MCF 10A (cell line): ENCODE measurements around the gene MAT2B. TPM values are rescaled to one million over a fixed set of nuclear protein-coding genes. Genes with fewer than 3 reads are reported as not detected.

Source experiments
- BruUV-seq: library from RNA; stranded (reverse); fragments of 400-500 nt; replicated peaks from 2 replicates; lab custom pipeline; 2021; lab: Mats Ljungman, UMichigan
- CTCF ChIA-PET: fragments of 300-600 bp; sonication (Branson Sonifier 250); formaldehyde crosslinking; extraction: SDS; loops from one replicate; lab custom pipeline; 2021; ENCODE audit warnings: antibody characterized with exemption, inconsistent platforms; lab: Yijun Ruan, JAX
- POLR2A ChIA-PET: fragments of 300-600, 350-650 bp; sonication (Branson Sonifier 250); formaldehyde crosslinking; extraction: SDS; loops from one replicate; lab custom pipeline; 2020; ENCODE audit warnings: antibody characterized with exemption, inconsistent platforms; lab: Yijun Ruan, JAX
- DNase-seq: peaks from one replicate; pipeline ENCODE4 v3.0.0-alpha.2; 2018; ENCODE audit not compliant: unreplicated experiment
- H3K27ac Mint-ChIP-seq: one replicate; pipeline ENCODE4 v1.8.0; 2022; ENCODE audit warnings: mild to moderate bottlenecking, low read depth, mixed read lengths; ENCODE audit not compliant: unreplicated experiment
- H3K27me3 Mint-ChIP-seq: one replicate; pipeline ENCODE4 v1.8.0; 2022; ENCODE audit warnings: mixed read lengths; ENCODE audit not compliant: insufficient read depth, unreplicated experiment
- H3K36me3 Mint-ChIP-seq: one replicate; pipeline ENCODE4 v1.8.0; 2022; ENCODE audit warnings: mild to moderate bottlenecking, moderate library complexity, mixed read lengths; ENCODE audit not compliant: insufficient read depth, unreplicated experiment
- H3K4me1 Mint-ChIP-seq: one replicate; pipeline ENCODE4 v1.8.0; 2022; ENCODE audit warnings: mixed read lengths; ENCODE audit not compliant: insufficient read depth, unreplicated experiment
- H3K4me3 Mint-ChIP-seq: one replicate; pipeline ENCODE4 v1.8.0; 2022; ENCODE audit warnings: mild to moderate bottlenecking, moderate library complexity, mixed read lengths; ENCODE audit not compliant: unreplicated experiment
- H3K9me3 Mint-ChIP-seq: one replicate; pipeline ENCODE4 v1.8.0; 2022; ENCODE audit warnings: mixed read lengths; ENCODE audit not compliant: unreplicated experiment
- intact Hi-C: fragments of 100-400 bp; cut with micrococcal nuclease; formaldehyde crosslinking; loops from 2 replicates; pipeline ENCODE4 v1.14.1; 2022
- total RNA-seq: library from RNA; stranded (reverse); gene quantifications from 2 replicates; pipeline ENCODE4 v1.2.3, GENCODE V29; 2022
- TF ChIP-seq, protein P1 (sequence below): fragments of 200-600 bp; IDR thresholded peaks from one replicate; pipeline ENCODE4 v1.8.0; 2022; ENCODE audit warnings: antibody characterized with exemption, mild to moderate bottlenecking; ENCODE audit not compliant: unreplicated experiment

MAT2B gene
- total RNA-seq, 1 experiment from 2014 or later, result 70.9 TPM

- no TSS peak for BruUV-seq
- DNase-seq, result no peak
- Mint-ChIP-seq H3K9me3 (no peaks in the 10 kb centered on the region), H3K4me3 (no peak overlapping the region), H3K36me3 (no peaks in the 10 kb centered on the region), H3K4me1 (no peaks in the 10 kb centered on the region), H3K27me3 (no peaks in the 10 kb centered on the region), H3K27ac (no peak overlapping the region)
- ChIA-PET CTCF (interaction anchor here (0.6 kb wide), 1 partner anchor 10 kb away, joined by 3 read pairs; no protein-coding TSS in a partner anchor), POLR2A (interaction anchor here (0.7 kb wide), 1 partner anchor 330 kb away, joined by 4 read pairs; no protein-coding TSS in a partner anchor)
- TF ChIP-seq, protein P1, sequence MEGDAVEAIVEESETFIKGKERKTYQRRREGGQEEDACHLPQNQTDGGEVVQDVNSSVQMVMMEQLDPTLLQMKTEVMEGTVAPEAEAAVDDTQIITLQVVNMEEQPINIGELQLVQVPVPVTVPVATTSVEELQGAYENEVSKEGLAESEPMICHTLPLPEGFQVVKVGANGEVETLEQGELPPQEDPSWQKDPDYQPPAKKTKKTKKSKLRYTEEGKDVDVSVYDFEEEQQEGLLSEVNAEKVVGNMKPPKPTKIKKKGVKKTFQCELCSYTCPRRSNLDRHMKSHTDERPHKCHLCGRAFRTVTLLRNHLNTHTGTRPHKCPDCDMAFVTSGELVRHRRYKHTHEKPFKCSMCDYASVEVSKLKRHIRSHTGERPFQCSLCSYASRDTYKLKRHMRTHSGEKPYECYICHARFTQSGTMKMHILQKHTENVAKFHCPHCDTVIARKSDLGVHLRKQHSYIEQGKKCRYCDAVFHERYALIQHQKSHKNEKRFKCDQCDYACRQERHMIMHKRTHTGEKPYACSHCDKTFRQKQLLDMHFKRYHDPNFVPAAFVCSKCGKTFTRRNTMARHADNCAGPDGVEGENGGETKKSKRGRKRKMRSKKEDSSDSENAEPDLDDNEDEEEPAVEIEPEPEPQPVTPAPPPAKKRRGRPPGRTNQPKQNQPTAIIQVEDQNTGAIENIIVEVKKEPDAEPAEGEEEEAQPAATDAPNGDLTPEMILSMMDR, result no peak
- intact Hi-C loops, result no loop called here
Observed at GRCh38 chr5:163544041-163544440, 38.6 kb downstream of the MAT2B start.

- Mint-ChIP-seq H3K4me3 (no peak overlapping the region), H3K36me3 (no peaks in the 10 kb centered on the region), H3K27me3 (no peaks in the 10 kb centered on the region), H3K4me1 (no peaks in the 10 kb centered on the region), H3K9me3 (no peaks in the 10 kb centered on the region), H3K27ac (no peak overlapping the region)
- ChIA-PET CTCF (interaction anchor here (0.6 to 1.0 kb wide), 2 partner anchors 11 to 22 kb away, joined by 3 read pairs; no protein-coding TSS in a partner anchor), POLR2A (no interaction called here)
- no TSS peak for BruUV-seq
- intact Hi-C loops, result no loop called here
- TF ChIP-seq, protein P1, result no peak
- DNase-seq, result no peak
Observed at GRCh38 chr5:163544836-163545235, 39.4 kb downstream of the MAT2B start.

GRCh38 chr5:163548649-163549048 is 43.2 kb downstream of the MAT2B start:
- Mint-ChIP-seq H3K27ac (no peak overlapping the region), H3K4me3 (no peak overlapping the region), H3K36me3 (no peaks in the 10 kb centered on the region), H3K4me1 (no peaks in the 10 kb centered on the region), H3K9me3 (no peaks in the 10 kb centered on the region), H3K27me3 (no peaks in the 10 kb centered on the region)
- TF ChIP-seq, protein P1, result no peak
- CTCF ChIA-PET, result interaction anchor here (0.6 to 0.8 kb wide), 4 partner anchors 16 to 1884 kb away, joined by 3 to 4 read pairs (median 4); no protein-coding TSS in a partner anchor
- intact Hi-C loops, result no loop called here
- no peak for DNase-seq
- no TSS peak for BruUV-seq
- POLR2A ChIA-PET, result no interaction called here

DNA sequence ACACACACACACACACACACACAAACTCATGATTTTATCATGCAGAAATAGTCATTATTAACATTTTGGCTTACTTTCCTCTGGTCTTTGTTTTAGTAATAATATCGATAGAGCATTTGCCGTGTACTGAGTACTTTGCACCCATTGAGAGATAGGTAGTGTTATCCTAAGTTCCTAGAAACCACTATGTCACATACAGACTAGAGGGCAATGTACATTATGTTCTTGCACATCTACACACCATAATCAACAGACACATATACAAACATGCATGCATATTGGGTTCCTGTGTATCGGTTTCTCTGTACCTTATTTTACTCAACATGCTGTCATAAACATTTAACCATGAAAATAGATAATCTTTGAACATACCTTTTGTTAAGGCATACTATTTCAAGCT is 45.7 kb downstream of the MAT2B start:
- Mint-ChIP-seq H3K9me3 (no peaks in the 10 kb centered on the region), H3K4me1 (no peaks in the 10 kb centered on the region), H3K4me3 (no peak overlapping the region), H3K36me3 (no peaks in the 10 kb centered on the region), H3K27ac (no peak overlapping the region), H3K27me3 (no peaks in the 10 kb centered on the region)
- POLR2A ChIA-PET, result interaction anchor here (0.7 kb wide), 1 partner anchor 328 kb away, joined by 3 read pairs; no protein-coding TSS in a partner anchor
- TF ChIP-seq, protein P1, result no peak
- DNase-seq, result no peak
- intact Hi-C loops, result no loop called here
- CTCF ChIA-PET, result no interaction called here
- no TSS peak for BruUV-seq
